ENCODE data around the gene ANAPC2. TPM values are rescaled to one million over a fixed set of nuclear protein-coding genes. Genes with fewer than 3 reads are reported as not detected.

ANAPC2 gene
- total and polyA plus RNA-seq, 10 donors, result 27.8 to 93.0 (median 55.3) TPM

DNA sequence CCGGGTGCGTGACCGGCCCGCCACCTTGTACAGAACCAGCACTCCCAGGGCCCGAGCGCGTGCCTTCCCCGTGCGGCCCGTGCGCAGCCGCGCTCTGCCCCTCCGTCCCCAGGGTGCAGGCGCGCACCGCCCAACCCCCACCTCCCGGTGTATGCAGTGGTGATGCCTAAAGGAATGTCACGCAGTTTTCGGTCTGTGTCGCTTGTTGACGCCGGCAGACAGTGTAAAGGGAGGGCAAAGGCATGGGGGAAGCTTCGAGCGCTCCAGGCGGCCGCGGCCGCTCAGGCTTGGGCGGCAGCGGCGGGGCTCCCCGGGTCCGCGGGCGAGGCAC, 19.8 kb downstream of the ANAPC2 start:
- WGBS, 5 donors, result 0 to 2% (median 1%) methylated on average over 15 to 36 of the region's 36 CpGs
- Histone ChIP-seq H3K27me3 (replicated peaks in 1 of 7) (peaks cover 13 to 100% (median 92%) of the 10 kb centered on the region in 7 donors), H3K27ac (no peak overlapping the region), H3K4me3 (peak overlapping the region in 6 of 8 donors; percentile 34 to 68 (median 37)), H3K36me3 (no peaks in the 10 kb centered on the region), H3K4me1 (peaks cover 12 to 44% (median 34%) of the 10 kb centered on the region in 6 donors), H3K9me3 (no peaks in the 10 kb centered on the region)
- TF ChIP-seq, protein P1, sequence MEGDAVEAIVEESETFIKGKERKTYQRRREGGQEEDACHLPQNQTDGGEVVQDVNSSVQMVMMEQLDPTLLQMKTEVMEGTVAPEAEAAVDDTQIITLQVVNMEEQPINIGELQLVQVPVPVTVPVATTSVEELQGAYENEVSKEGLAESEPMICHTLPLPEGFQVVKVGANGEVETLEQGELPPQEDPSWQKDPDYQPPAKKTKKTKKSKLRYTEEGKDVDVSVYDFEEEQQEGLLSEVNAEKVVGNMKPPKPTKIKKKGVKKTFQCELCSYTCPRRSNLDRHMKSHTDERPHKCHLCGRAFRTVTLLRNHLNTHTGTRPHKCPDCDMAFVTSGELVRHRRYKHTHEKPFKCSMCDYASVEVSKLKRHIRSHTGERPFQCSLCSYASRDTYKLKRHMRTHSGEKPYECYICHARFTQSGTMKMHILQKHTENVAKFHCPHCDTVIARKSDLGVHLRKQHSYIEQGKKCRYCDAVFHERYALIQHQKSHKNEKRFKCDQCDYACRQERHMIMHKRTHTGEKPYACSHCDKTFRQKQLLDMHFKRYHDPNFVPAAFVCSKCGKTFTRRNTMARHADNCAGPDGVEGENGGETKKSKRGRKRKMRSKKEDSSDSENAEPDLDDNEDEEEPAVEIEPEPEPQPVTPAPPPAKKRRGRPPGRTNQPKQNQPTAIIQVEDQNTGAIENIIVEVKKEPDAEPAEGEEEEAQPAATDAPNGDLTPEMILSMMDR (IDR thresholded peaks at IDR 0.05 in 8 of 11, conservative IDR thresholded peaks at IDR 0.05 in 3 of 11), result no peak
- intact Hi-C loops (cut with DNase I; ENCODE audit: low total_unique reads), result no loop called here
- DNase-seq, result no peak

DNA sequence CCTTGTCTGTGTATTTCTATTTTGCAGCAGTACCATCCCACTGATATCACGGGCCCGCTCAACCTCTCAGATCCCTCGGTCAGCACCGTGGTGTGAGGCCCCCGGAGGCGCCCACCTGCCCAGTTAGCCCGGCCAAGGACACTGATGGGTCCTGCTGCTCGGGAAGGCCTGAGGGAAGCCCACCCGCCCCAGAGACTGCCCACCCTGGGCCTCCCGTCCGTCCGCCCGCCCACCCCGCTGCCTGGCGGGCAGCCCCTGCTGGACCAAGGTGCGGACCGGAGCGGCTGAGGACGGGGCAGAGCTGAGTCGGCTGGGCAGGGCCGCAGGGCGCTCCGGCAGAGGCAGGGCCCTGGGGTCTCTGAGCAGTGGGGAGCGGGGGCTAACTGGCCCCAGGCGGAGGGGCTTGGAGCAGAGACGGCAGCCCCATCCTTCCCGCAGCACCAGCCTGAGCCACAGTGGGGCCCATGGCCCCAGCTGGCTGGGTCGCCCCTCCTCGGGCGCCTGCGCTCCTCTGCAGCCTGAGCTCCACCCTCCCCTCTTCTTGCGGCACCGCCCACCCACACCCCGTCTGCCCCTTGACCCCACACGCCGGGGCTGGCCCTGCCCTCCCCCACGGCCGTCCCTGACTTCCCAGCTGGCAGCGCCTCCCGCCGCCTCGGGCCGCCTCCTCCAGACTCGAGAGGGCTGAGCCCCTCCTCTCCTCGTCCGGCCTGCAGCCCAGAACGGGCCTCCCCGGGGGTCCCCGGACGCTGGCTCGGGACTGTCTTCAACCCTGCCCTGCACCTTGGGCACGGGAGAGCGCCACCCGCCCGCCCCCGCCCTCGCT, 20.4 kb downstream of the ANAPC2 start:
- WGBS, 5 donors, result 1 to 10% (median 8%) methylated on average over 25 to 57 of the region's 57 CpGs
- Histone ChIP-seq H3K27me3 (replicated peaks in 1 of 7) (peaks cover 14 to 100% (median 97%) of the 10 kb centered on the region in 7 donors), H3K9me3 (no peaks in the 10 kb centered on the region), H3K4me1 (peaks cover 12 to 49% (median 40%) of the 10 kb centered on the region in 6 donors), H3K4me3 (peak overlapping the region in 6 of 8 donors; percentile 34 to 68 (median 37)), H3K27ac (peak overlapping the region in 1 of 8 donors; percentile 50), H3K36me3 (no peaks in the 10 kb centered on the region)
- no peak for DNase-seq
- intact Hi-C loops (cut with DNase I; ENCODE audit: low total_unique reads), result no loop called here
- TF ChIP-seq POLR2AphosphoS5 (IDR thresholded peaks at IDR 0.05), result peak in 2 of 3 donors; percentile 31 to 68
- no peak for TF ChIP-seq POLR2A (IDR thresholded peaks at IDR 0.05)

DNA sequence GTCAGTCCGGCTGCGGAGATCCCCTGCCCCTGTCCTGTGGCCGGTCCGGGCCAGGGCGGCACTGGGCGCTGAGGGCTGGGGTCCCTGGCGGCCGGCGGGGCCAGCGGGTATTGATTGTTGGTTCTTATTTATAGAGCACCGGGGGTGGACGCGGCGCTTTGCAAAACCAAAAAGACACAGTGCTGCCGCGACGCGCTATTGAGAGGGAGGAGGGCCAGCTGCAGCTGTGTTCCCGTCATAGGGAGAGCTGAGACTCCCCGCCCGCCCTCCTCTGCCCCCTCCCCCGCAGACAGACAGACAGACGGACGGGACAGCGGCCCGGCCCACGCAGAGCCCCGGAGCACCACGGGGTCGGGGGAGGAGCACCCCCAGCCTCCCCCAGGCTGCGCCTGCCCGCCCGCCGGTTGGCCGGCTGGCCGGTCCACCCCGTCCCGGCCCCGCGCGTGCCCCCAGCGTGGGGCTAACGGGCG, 21.0 kb downstream of the ANAPC2 start:
- H3K27me3 ChIP-seq (replicated peaks in 1 of 7), result peaks cover 15 to 100% (median 100%) of the 10 kb centered on the region in 7 donors
- DNase-seq, result no peak
- H3K4me3 ChIP-seq, result peak overlapping the region in 3 of 8 donors; percentile 34 to 68 (median 42)
- intact Hi-C loops (cut with DNase I; ENCODE audit: low total_unique reads), result no loop called here
- no peaks in the 10 kb centered on the region for H3K36me3 ChIP-seq
- 29 to 38% (median 36%) methylated on average over 12 to 44 of the region's 44 CpGs for WGBS, 5 donors
- H3K27ac ChIP-seq, result peak overlapping the region in 1 of 8 donors; percentile 50
- no peak for TF ChIP-seq POLR2AphosphoS5 (IDR thresholded peaks at IDR 0.05)
- no peak for TF ChIP-seq POLR2A (IDR thresholded peaks at IDR 0.05)
- TF ChIP-seq, protein P1 (IDR thresholded peaks at IDR 0.05 in 8 of 11, conservative IDR thresholded peaks at IDR 0.05 in 3 of 11), result no peak
- peaks cover 12 to 56% (median 46%) of the 10 kb centered on the region in 6 donors for H3K4me1 ChIP-seq
- H3K9me3 ChIP-seq, result no peaks in the 10 kb centered on the region

DNA sequence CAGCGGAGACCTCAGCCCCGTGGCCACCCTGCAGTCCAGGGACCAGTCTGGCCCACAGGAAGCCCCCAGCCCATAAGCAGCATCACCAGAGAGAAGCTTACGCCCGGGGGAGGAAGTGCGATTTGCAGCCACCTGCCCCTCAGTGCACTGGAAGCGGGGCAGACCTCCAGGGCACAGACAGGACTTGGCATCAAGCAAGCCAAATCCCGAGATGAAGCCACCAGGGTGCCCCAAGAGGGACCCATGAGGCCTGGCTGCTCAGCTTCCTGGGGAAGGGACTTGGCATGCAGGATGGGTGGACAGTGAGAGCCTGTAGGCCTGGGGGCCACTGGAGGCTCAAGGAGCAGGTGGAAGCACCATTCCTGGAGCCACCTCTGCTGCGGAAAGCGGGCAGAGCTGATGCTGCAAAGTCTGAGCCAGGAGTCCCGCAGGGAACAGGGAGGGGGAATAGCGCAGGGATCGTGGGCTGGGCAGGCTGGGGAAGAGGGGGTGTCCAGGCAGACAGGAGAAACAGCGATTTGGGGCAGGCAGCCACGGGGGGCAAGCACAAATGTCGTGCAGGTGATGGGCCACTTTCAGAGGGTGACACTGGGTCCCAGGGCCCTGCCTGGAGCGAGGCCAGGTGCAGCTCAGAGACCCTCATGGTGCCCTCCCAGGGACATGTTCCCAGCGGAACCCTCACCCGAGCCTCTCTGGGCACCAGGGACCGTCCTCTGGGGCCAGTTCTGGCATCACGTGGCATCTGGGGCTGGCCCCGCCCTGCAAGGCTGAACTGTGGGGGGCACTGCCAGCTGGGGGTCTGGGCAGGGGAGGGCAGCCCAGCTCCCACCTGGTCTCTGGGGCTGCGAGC, 21.8 kb downstream of the ANAPC2 start:
- TF ChIP-seq POLR2AphosphoS5 (IDR thresholded peaks at IDR 0.05) (no peak), POLR2A (IDR thresholded peaks at IDR 0.05) (no peak)
- TF ChIP-seq, protein P1 (IDR thresholded peaks at IDR 0.05 in 8 of 11, conservative IDR thresholded peaks at IDR 0.05 in 3 of 11), result no peak
- intact Hi-C loops (cut with DNase I; ENCODE audit: low total_unique reads), result no loop called here
- Histone ChIP-seq H3K9me3 (no peaks in the 10 kb centered on the region), H3K27me3 (replicated peaks in 1 of 7) (peaks cover 15 to 100% (median 100%) of the 10 kb centered on the region in 7 donors), H3K4me3 (peak overlapping the region in 1 of 8 donors; percentile 68), H3K27ac (no peak overlapping the region), H3K36me3 (no peaks in the 10 kb centered on the region), H3K4me1 (peaks cover 12 to 63% (median 50%) of the 10 kb centered on the region in 6 donors)
- DNase-seq, result no peak
- WGBS, 5 donors, result 63 to 81% (median 69%) methylated on average over 11 to 22 of the region's 22 CpGs

All from spleen (tissue), 11 donors.